GM18499 (cell line): ENCODE measurements around the gene ANKRD13C.
A peak's percentile ranks its signal among the peaks of the same experiment; 100 is the strongest.
"Not testable (repeated sequence)": the region's sequence is repeated elsewhere in the genome, so short reads cannot be mapped to it uniquely, and the experiment has no call there.

Experiments
- ATAC-seq: cut with Tn5 transposase; IDR thresholded peaks from one replicate; pipeline ENCODE4 v1.9.1; 2021; ENCODE audit warnings: moderate number of reproducible peaks; ENCODE audit not compliant: insufficient read depth, unreplicated experiment

Gene ANKRD13C

DNA sequence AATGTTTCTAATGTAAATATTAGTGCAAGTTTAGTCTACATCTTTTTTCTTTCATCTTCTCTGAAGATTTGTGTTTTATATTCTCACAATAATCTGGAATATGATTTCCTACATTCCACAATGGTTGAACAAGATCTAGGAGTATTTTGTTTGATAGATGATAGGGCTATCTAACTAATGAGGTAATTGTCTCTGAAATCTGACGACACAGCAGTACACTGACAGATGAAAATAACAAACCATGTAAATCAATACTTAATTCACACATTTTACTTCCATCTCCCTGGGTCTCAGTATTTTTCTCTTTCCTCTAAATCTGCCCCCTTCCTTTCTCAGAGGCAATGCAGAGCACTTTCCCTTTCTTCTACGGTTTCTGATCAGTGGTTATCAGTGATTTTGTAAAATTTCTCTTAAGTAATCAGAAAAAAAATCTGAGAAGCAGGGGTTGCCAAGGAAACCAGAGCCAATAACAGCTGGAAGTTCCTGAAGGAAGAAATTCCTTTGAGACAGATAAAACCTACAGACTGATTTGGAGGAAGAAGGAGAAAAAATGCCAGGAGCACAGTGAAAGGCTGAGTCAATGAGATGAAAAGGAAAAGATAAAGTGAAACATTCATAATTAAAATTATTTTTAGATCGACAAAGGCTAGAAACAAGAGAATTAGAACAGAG is 7.3 kb upstream of the ANKRD13C start:
- ATAC-seq, result no peak

DNA sequence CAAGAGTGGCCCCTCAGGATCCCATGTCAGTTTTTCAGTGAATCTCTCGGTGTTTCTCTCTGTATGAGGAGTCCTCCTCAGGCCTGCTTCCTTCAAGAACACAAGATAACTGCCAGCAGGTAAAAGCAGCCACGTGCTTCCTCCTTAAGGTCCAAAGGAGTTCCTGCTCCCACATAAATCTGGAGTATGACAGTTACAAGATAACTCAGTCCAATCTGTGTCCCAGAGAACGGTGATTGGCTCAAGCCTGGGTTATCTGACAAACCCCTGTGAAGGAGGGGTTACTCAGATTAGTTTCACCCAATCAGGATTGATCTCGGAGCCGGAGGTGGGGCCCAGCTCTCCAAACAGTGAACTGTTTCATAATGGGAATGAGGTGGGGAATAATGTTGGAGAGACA is 5.8 kb upstream of the ANKRD13C start:
- no peak for ATAC-seq

DNA sequence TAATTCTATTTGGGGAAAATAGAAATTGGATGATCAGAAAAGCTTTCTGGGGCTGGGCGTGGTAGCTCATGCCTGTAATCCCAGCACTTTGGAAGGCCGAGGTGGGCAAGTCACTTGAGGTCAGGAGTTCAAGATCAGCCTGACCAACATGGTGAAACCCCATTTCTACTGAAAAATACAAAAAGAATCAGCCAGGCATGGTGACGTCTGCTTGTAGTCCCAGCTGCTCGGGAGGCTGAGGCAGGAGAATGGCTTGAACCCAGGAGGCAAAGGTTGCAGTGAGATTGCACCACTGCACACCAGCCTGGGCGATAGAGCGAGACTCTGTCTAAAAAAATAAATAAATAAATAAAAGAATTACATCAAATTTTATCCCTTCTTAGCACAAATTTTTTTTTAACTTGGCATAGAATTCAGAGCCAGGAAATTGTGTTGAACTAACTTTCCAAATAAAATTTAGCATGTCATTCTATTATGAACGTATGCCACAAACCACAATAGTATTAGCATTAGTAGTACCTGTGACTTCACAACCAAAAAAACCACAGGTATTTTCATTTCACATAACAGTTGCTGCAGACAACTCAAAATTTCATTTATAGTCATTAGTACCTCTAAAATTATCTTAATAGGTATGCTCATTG is 4.5 kb upstream of the ANKRD13C start:
- ATAC-seq, result peak; percentile 50

DNA sequence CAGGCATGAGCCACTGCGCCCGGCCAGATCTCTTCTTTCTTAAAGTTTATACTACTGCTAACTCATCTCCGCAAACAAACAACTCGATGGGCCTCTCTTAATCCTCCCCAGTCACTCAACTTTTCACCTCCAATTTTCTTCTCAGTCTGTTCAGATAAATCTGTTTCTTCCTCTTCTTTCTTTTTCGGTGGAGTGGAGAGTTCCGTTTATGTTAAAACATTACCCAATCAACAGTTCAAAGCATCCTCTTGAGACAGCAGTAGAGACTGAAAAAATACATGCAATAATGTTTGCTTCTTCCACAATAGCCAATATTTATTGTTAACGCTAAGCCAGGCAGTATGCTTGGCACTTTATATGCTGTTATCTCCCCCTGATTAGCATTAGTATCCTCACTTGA is 1.4 kb upstream of the ANKRD13C start:
- no peak for ATAC-seq

DNA sequence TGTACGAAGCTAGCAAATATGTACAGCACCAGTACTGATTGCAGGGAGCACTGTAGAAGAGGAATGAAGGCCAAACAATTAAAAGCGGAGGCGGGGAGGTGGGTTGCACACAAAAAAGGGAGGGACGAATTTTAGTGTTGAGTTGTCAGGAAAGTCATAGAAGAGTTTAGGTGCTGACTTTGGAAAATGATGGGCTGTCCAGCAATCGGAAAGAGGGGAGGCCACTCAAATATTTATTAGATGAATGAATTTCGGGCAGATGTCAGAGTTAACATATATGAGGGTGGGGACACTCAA is 537 bp upstream of the ANKRD13C start:
- ATAC-seq, result no peak

DNA sequence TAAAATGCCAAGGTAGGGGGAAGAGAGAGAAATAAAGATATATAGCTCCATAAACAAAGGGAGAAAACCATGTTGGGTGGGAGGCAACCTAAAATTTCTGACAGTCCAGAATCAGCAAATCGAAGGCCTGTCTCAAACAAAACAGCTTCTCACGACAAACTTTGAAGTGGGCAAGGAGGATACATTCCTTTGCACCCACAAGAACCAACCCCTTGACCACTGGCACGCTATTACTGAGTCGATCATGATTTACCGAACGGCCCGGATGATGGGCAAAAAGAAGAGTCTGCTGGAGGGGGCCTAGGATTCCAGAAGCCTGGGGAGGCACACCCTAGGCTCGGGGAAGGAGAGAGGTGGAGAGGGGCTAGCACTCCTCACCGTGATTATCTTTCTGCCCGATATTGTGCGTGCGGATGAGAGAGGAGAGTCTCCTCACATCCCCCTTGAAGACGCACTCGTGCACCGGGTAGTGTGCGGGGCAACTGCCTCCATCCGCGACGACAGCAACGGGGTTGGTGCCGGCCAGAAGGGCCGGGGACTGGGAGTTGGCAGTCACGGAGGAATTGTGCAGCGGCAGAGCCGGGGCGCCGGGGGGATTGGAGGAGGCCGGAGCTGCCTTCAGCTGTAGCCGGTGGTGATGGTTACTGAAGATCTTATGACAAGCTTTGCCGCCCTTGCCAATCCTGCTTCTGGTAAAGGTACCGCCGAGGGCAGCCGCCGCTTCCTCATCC is 756 bp downstream of the ANKRD13C start:
- peak; percentile 13 for ATAC-seq

DNA sequence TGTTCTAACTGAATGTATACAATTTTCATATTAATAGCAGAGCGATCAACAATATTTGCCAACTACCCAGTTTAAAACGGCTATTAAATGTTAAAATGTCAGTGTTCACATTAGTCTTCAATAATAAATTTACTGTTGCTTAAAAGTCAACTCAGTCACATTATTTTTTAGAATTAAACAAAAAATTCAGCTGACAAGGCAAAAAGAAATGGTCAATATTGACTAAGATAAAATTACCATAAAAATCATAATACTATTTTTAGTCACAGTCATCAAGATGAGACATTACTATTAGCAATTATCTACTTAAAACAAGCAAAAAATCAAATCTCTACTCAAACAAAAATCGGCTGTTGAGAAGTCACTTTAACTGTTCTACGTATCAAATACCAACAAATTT is 1.5 kb downstream of the ANKRD13C start:
- ATAC-seq, result no peak

DNA sequence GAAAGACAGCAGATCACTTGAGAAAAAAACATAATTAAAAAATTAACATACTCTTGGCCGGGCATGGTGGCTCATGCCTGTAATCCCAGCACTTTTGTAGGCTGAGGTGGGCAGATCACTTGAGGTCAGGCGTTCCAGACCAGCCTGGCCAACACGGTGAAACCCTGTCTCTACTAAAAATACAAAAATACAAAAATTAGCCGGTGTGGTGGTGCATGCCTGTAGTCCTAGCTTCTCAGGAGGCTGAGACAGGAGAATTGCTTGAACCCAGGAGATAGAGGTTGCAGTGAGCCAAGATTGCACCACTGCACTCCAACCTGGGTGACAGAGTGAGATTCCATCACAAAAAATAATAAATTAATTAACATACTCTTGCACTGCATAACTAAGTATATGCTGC is 4.7 kb downstream of the ANKRD13C start:
- ATAC-seq, result not testable (repeated sequence)

DNA sequence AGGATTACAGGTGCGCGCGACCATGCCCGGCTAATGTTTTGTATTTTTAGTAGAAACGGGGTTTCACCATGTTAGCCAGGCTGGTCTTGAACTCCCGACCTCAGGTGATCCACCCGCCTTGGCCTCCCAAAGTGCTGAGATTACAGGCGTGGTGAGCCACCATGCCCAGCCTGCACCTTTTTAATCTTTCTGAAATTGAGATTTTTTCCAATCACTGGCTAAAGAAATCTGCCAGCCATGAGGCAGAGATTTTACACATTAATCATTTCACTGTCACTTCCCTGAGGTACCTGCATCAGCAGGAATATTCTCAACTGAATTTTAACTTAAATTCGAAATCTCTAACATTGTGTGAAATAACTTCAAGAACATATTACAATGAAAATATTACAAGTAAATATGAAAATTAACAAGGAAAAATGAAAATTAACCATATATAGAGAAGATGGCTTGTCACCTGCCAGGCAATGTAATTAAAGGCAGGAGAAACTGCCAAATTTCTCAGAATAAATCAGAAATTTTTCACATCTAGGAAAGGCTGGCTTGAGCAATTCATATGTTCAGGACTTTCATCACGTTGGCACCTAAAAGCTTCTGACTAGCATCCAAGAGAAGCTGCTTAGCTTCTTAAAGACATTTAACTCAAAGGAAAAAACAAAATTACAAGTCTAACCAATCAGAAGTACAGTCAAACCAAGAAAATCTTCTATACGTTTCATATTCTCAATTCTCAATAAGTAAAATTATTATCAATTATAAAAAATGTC is 5.9 kb downstream of the ANKRD13C start:
- no peak for ATAC-seq

DNA sequence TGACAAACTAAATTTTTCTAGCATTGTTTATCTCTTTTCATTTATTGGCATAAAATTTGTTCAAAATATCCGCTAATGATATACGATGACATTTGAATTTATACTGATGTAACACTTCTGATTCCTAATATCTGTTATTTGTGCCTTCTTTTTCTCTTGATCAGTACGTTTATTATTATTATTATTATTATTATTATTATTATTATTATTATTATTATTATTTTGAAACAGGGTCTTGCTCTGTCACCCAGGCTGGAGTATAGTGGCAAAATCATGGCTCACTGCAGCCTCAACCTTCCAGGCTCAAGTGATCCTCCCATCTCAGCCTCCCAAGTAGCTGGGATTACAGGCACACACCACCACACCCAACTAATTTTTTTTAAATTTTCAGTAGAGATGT is 14.9 kb downstream of the ANKRD13C start:
- not testable (repeated sequence) for ATAC-seq

DNA sequence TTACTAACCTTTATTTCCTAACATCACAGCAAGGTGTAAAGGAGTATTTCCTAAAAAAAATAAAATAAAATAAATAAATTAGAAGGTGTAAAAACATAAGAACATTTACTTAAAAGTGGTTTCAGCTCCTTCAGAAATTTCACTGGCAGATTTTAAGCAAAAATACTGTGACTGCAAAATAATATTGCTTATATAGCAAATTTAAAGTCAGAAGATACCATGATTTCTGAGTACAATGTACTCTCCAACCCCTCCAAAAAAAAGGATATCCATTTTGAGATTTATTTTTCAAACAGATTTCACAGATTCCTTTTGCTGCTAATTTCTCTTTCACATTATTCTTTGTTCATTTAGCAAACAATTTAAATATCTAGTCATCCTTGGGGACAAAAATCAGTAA is 18.5 kb downstream of the ANKRD13C start:
- no peak for ATAC-seq

DNA sequence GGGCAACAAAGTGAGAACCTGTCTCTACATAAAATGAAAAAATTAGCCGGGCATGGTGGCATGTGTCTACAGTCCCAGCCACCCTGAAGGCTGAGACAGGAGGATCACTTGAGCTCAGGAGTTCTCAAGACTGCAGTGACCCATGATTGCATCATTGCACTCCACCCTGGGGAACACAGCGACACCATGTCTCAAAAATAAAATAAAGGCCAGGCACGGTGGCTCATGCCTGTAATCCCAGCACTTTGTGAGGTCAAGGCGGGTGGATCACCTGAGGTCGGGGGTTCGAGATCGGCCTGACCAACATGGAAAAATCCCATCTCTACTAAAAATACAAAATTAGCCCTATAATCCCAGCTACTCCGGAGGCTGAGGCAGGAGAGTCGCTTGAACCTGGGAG is 20.1 kb downstream of the ANKRD13C start:
- ATAC-seq, result no peak

DNA sequence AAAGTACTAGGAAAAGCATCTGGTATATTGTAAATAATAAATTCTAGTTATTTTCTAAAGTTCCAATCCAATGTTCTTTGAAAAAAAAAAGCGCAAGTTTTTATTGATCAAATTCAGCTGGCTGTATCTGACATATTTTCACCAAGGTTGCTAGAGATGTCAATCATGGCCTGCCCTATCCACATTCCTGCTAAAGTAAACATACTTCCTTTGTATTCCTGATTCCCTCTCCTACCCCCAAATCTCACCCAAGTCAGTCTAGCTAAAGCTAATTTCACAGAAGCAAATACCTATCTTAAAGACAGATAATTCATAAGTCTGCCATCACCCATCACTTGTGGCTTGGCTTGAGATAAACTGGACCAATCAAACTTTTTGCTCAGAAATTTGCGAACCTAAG is 21.3 kb downstream of the ANKRD13C start:
- no peak for ATAC-seq

DNA sequence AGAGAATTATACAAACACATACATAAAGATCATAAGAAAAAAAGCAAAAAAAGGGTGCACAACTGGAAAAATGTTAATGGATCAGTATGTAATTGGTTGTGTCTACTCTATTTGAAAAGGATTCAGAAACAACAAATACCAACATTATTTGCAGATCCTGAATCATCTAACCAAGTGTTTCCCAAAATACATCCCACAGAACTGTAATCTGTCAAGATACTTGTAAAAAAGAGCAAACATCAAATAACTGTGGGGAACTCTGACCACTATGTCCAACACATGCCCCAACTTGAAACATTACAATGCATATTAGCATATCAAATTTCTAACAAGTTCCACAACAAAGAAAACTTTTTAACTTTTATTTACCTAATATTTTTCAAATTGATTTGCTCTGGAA is 22.6 kb downstream of the ANKRD13C start:
- ATAC-seq, result no peak

DNA sequence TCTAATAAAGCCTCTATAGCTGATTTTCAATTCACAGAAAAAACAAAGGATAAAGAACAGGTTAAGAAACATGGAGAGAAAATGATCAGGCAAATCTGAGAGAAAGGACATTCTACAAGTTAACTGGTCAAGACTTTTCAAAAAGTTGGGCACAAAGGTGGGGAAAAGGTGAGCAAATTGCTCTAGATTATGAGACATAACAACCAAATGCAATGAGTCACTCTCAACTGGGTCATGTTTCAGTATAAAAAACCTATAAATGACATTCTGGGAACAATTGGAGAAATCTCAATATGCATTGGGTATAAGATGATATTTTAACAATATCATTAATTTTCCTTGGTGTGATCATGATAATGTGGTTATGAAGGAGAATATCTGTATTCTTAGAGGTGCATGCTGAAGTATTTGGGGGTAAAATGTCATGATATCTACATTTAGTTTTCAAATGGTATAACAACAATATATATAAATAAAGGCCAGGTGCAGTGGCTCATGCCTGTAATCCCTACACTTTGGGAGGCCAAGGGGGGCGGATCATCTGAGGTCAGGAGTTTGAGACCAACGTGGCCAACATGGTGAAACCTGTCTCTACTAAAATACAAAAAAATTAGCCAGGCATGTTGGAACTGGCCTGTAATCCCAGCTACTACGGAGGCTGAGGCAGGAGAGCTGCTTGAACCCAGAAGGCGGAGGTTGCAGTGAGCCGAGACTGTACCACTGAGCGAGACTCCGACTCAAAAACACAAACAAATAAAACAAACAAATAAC is 27.0 kb downstream of the ANKRD13C start:
- ATAC-seq, result no peak

DNA sequence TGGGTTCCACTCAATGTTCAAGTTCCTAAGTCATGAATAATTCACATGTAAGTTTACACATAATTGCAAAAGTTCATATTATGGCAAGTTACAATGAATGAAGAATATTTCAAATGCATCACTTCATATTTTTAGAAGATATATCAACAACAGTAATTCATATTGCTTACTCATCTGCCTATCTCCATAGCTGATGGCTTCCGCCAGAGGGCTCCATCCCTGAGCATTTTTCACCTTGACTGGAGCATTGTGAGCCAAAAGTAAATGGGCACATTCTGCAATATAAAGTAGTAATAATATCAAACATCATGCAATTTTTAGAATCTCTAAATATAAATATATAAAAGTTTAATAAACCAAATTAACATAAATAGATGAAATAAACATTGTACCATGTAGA is 29.8 kb downstream of the ANKRD13C start:
- ATAC-seq, result no peak

DNA sequence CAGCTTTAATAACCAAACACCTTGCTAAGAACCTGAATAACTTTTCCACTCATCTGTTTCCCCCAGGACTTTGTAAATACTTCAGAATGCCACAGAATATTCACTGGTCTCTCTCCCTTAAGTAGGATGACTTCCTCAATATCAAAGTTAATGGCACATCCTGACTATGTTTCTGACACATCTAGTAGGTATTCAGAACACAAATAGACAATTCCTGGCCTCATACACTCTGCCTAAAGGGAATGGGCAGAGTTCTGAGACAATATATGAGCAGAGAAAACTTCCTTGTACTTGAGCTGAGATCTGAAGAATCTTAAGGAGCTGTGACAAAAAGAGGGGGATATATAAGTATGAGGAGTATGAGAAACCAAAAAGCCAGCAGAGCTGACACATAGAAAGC is 34.8 kb downstream of the ANKRD13C start:
- no peak for ATAC-seq

DNA sequence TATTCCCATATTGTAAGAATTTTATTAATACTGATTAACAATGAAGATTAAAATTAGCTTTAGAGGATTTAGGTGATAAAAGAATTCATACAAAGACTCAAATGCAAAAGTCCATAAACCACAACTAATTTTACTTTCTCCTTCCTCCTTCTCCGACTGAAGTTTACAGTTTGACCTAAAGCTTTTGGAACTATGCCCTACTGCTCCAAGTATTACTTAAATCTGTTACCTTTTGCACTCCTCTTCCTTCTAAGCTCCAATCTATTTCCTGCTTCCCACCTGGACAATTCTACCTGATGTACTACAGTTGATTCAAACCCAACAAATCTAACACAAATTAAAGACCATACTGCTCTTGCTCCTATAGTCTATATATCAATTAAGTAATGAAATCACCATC is 36.3 kb downstream of the ANKRD13C start:
- no peak for ATAC-seq

DNA sequence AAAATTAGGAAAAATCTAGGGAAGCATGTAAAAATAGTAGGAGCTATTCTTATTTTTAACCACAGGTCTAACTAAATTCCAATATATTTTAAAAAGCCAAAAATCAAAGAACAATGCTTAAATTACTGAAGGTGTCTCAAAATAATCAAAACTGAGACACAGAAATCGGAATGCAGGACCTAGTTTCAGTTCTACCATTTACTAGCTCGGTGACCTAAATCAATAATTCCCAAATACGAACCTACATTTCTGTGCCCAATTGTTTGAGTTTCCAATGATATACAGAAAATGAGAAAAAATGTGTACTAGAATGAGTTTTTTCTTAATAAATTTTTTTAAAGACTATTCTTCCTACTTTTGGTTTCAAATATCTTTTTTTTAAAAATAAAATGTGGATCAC is 37.4 kb downstream of the ANKRD13C start:
- no peak for ATAC-seq

DNA sequence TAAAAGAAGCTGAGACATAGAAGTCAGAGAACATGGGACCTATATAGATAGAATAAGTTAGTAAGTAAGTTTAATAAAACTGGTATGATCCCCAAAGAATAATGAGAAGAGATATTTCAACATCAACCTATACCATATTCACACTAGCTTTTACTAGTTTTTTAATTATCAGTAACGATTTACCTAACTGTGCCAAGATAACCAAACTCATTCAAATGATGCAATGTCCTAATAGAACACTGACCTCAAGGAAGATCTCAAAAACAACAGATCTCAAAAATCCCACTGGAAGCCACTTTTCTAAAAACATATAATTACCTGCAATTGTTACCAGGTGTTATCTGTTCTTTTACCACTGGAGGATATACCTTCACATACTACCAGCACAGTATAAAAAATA is 38.7 kb downstream of the ANKRD13C start:
- ATAC-seq, result no peak
